Tibial nerve (tissue), 4 donors: ENCODE data around the gene ZNF580. TPM values are rescaled to one million over a fixed set of nuclear protein-coding genes. Genes with fewer than 3 reads are reported as not detected.

Source experiments
- DNase-seq, 2 donors: peaks; one replicate each; pipeline ENCODE4 v3.0.0-alpha.2; 2019; ENCODE audit warnings: low spot score in 2 of 2
- H3K27ac ChIP-seq, 4 donors: fragments of 200-600 bp; sonication (generic) in 3 of 4; one replicate each; pipeline ENCODE4 v1.5.1; 2017 to 2019; ENCODE audit warnings: mild to moderate bottlenecking in 1 of 4
- H3K27me3 ChIP-seq, 2 donors: fragments of 200-600 bp; sonication (generic) in 1 of 2; one replicate each; pipeline versions ENCODE4 v1.5.1 to v1.6.0; 2017 to 2019
- H3K36me3 ChIP-seq, 3 donors: fragments of 200-600 bp; sonication (generic); one replicate each; pipeline ENCODE4 v1.5.1; 2018 to 2019
- H3K4me1 ChIP-seq, 4 donors: fragments of 200-600 bp; sonication (generic) in 3 of 4; one replicate each; pipeline ENCODE4 v1.5.1; 2017 to 2019
- H3K4me3 ChIP-seq, 4 donors: fragments of 200-600 bp; sonication (generic) in 3 of 4; one replicate each; pipeline ENCODE4 v1.5.1; 2017 to 2019; ENCODE audit warnings: mild to moderate bottlenecking in 1 of 4, moderate library complexity in 1 of 4
- H3K9me3 ChIP-seq, 4 donors: fragments of 200-600 bp; sonication (generic) in 3 of 4; one replicate each; pipeline ENCODE4 v1.5.1; 2017 to 2019
- CTCF ChIP-seq, 5 experiments: fragments of 200-600 bp in 3 of 5; fragments of 450-650 bp in 2 of 5; sonication (generic) in 3 of 5; IDR thresholded peaks; one replicate each; pipeline ENCODE4 v1.5.1; 2016 to 2019; ENCODE audit warnings: antibody characterized with exemption in 5 of 5, mild to moderate bottlenecking in 3 of 5, moderate library complexity in 2 of 5
- EP300 ChIP-seq, 2 donors: sonication (generic); formaldehyde crosslinking; IDR thresholded peaks; one replicate each; pipeline ENCODE4 v1.6.1; 2017; ENCODE audit warnings: antibody characterized with exemption in 2 of 2, mild to moderate bottlenecking in 1 of 2
- POLR2A ChIP-seq, 2 donors: fragments of 450-650 bp; IDR thresholded peaks; one replicate each; pipeline ENCODE4 v1.6.1; 2017; ENCODE audit warnings: antibody characterized with exemption in 2 of 2, mild to moderate bottlenecking in 2 of 2, moderate library complexity in 2 of 2
- WGBS, 2 donors: methylation state at CpG; one replicate each; pipeline ENCODE4 v1.1.5; 2018; 5-methylcytosine and 5-hydroxymethylcytosine counted together
- total RNA-seq, 4 donors: library from RNA; depleted of rRNA; stranded (reverse); fragments of >200 nt; gene quantifications; one replicate each; pipeline ENCODE4 v1.1.0, GENCODE V29; 2016

ZNF580 gene
- total RNA-seq, 4 donors from 2014 or later, result 24.1 to 67.5 (median 35.0) TPM

GRCh38 chr19:55646889-55647731, 6.3 kb downstream of the ZNF580 start:
- H3K4me3 ChIP-seq, result peak overlapping the region; percentile 63 to 92 (median 68)
- no peak for DNase-seq
- H3K9me3 ChIP-seq, result no peaks in the 10 kb centered on the region
- H3K27me3 ChIP-seq, result no peaks in the 10 kb centered on the region
- peaks cover 0 to 34% (median 0%) of the 10 kb centered on the region in 3 donors for H3K36me3 ChIP-seq
- no peak for TF ChIP-seq EP300 (IDR thresholded peaks at IDR 0.05)
- no peak for TF ChIP-seq CTCF (IDR thresholded peaks at IDR 0.05)
- no peak for TF ChIP-seq POLR2A (IDR thresholded peaks at IDR 0.05)
- peaks cover 0 to 66% (median 33%) of the 10 kb centered on the region in 4 donors for H3K4me1 ChIP-seq
- peak overlapping the region; percentile 80 to 93 (median 88) for H3K27ac ChIP-seq
- 37 to 40% methylated on average over 14 of the region's 14 CpGs for WGBS, 2 donors

GRCh38 chr19:55647732-55648584, 7.2 kb downstream of the ZNF580 start, which contains the start of gene CCDC106:
CCDC106 (plus strand) TSS chr19:55648212; CDS start chr19:55649047, 835 bp downstream.
- TF ChIP-seq POLR2A (IDR thresholded peaks at IDR 0.05) (peak in 1 of 2 donors; percentile 21), EP300 (IDR thresholded peaks at IDR 0.05) (peak; percentile 5 to 41), CTCF (IDR thresholded peaks at IDR 0.05) (no peak)
- 2% methylated on average over 13 to 31 of the region's 87 CpGs for WGBS, 2 donors
- no peaks in the 10 kb centered on the region for H3K9me3 ChIP-seq
- peak in 1 of 2 donors; percentile 63 for DNase-seq
- no peaks in the 10 kb centered on the region for H3K27me3 ChIP-seq
- peaks cover 0 to 65% (median 26%) of the 10 kb centered on the region in 4 donors for H3K4me1 ChIP-seq
- peak within 1 kb of the TSS; percentile 63 to 92 (median 68) for H3K4me3 ChIP-seq
- H3K36me3 ChIP-seq, result peaks cover 0 to 41% (median 0%) of the 10 kb centered on the region in 3 donors
- H3K27ac ChIP-seq, result peak within 1 kb of the TSS; percentile 80 to 93 (median 88)

GRCh38 chr19:55648585-55649267, 7.9 kb downstream of the ZNF580 start:
- TF ChIP-seq CTCF (IDR thresholded peaks at IDR 0.05), result no peak
- no peak for TF ChIP-seq EP300 (IDR thresholded peaks at IDR 0.05)
- TF ChIP-seq POLR2A (IDR thresholded peaks at IDR 0.05), result no peak
- peak overlapping the region; percentile 63 to 92 (median 68) for H3K4me3 ChIP-seq
- H3K36me3 ChIP-seq, result peaks cover 0 to 41% (median 0%) of the 10 kb centered on the region in 3 donors
- H3K27me3 ChIP-seq, result no peaks in the 10 kb centered on the region
- H3K4me1 ChIP-seq, result peaks cover 0 to 65% (median 27%) of the 10 kb centered on the region in 4 donors
- peak overlapping the region; percentile 80 to 93 (median 88) for H3K27ac ChIP-seq
- DNase-seq, result no peak
- no peaks in the 10 kb centered on the region for H3K9me3 ChIP-seq
- WGBS, 2 donors, result 14 to 15% methylated on average over 23 to 25 of the region's 25 CpGs

- Histone ChIP-seq H3K9me3 (no peaks in the 10 kb centered on the region), H3K4me1 (peaks cover 0 to 57% (median 20%) of the 10 kb centered on the region in 4 donors), H3K27me3 (no peaks in the 10 kb centered on the region), H3K27ac (peak overlapping the region; percentile 80 to 93 (median 88)), H3K4me3 (peak overlapping the region in 2 of 4 donors; percentile 63 to 92), H3K36me3 (peaks cover 0 to 41% (median 0%) of the 10 kb centered on the region in 3 donors)
- TF ChIP-seq POLR2A (IDR thresholded peaks at IDR 0.05) (no peak), EP300 (IDR thresholded peaks at IDR 0.05) (no peak), CTCF (IDR thresholded peaks at IDR 0.05) (no peak)
- no peak for DNase-seq
- WGBS, 2 donors, result 73 to 74% methylated on average over 15 to 17 of the region's 17 CpGs
Observed at GRCh38 chr19:55649268-55650125, 8.7 kb downstream of the ZNF580 start.
